Activated CD4-positive, CD25-positive, alpha-beta regulatory T cell treated with anti-CD3 and anti-CD28 coated beads, Interleukin-2, amount 50 U/mL, for 72 hours (primary cell): ENCODE measurements around the gene ARG2.
"Not testable (repeated sequence)": the region's sequence is repeated elsewhere in the genome, so short reads cannot be mapped to it uniquely, and the experiment has no call there.

Experiments used
- DNase-seq: peaks from one replicate; pipeline ENCODE4 v3.0.0; 2021

Gene ARG2

GRCh38 chr14:67586369-67586768 lies 33.4 kb upstream of the ARG2 start:
- no peak for DNase-seq

GRCh38 chr14:67589204-67589770 lies 30.4 kb upstream of the ARG2 start:
- DNase-seq = no peak

GRCh38 chr14:67593650-67594049 lies 26.1 kb upstream of the ARG2 start:
- DNase-seq = not testable (repeated sequence)

GRCh38 chr14:67595392-67595791 lies 24.3 kb upstream of the ARG2 start:
- no peak for DNase-seq

GRCh38 chr14:67599698-67600561 lies 19.8 kb upstream of the ARG2 start, which contains the start of gene PIGH:
TSS of gene PIGH (minus strand) at chr14:67600268. CDS start at chr14:67600203, 65 bp downstream.
- DNase-seq = peak; percentile 95

- not testable (repeated sequence) for DNase-seq
Observed at GRCh38 chr14:67600562-67600974, 19.2 kb upstream of the ARG2 start.

- no peak for DNase-seq
Observed at GRCh38 chr14:67602076-67602475, 17.6 kb upstream of the ARG2 start.

- DNase-seq = no peak
Observed at GRCh38 chr14:67602995-67603545, 16.6 kb upstream of the ARG2 start.

- no peak for DNase-seq
Observed at GRCh38 chr14:67607646-67608045, 12.1 kb upstream of the ARG2 start.

- no peak for DNase-seq
Observed at GRCh38 chr14:67609642-67610310, 9.9 kb upstream of the ARG2 start.

- no peak for DNase-seq
Observed at GRCh38 chr14:67610491-67610890, 9.2 kb upstream of the ARG2 start.

GRCh38 chr14:67618617-67619063 lies 1.1 kb upstream of the ARG2 start:
- DNase-seq = no peak

GRCh38 chr14:67620217-67620785 lies 581 bp downstream of the ARG2 start:
- no peak for DNase-seq

- no peak for DNase-seq
Observed at GRCh38 chr14:67622675-67623074, 3.0 kb downstream of the ARG2 start.

- no peak for DNase-seq
Observed at GRCh38 chr14:67623114-67623513, 3.4 kb downstream of the ARG2 start.

GRCh38 chr14:67626131-67626530 lies 6.4 kb downstream of the ARG2 start:
- DNase-seq = not testable (repeated sequence)

GRCh38 chr14:67627519-67627918 lies 7.8 kb downstream of the ARG2 start:
- no peak for DNase-seq

GRCh38 chr14:67630186-67630585 lies 10.5 kb downstream of the ARG2 start:
- no peak for DNase-seq

- DNase-seq = no peak
Observed at GRCh38 chr14:67630938-67631337, 11.2 kb downstream of the ARG2 start.

GRCh38 chr14:67633451-67634147 lies 13.9 kb downstream of the ARG2 start:
- DNase-seq = no peak

GRCh38 chr14:67636361-67636919 lies 16.7 kb downstream of the ARG2 start:
- DNase-seq = no peak

- DNase-seq = no peak
Observed at GRCh38 chr14:67638642-67639041, 18.9 kb downstream of the ARG2 start.
